Aorta (tissue), 5 donors: Measurements from ENCODE around the gene CHD9. TPM values are rescaled to one million over a fixed set of nuclear protein-coding genes. Genes with fewer than 3 reads are reported as not detected.
"Not testable (repeated sequence)": the region's sequence is repeated elsewhere in the genome, so short reads cannot be mapped to it uniquely, and the experiment has no call there.

Source experiments
- ATAC-seq: fragments of 200-7000 bp; cut with Tn5 transposase; one replicate; pipeline ENCODE4 v1.9.1; 2022; ENCODE audit warnings: moderate library complexity; ENCODE audit not compliant: low FRiP score
- DNase-seq, 2 donors: peaks; one replicate each; pipeline ENCODE4 v3.0.0-alpha.2; 2020
- H3K27ac ChIP-seq, 2 donors: one replicate each; pipeline ENCODE4 v1.5.1; 2013; ENCODE audit warnings: low read length in 2 of 2, mild to moderate bottlenecking in 2 of 2, moderate library complexity in 2 of 2, control low read depth in 1 of 2, inconsistent platforms in 1 of 2, low read depth in 1 of 2
- H3K27me3 ChIP-seq, 2 donors: one replicate each; pipeline ENCODE4 v1.6.1; 2013; ENCODE audit warnings: control low read depth in 1 of 2, low read length in 1 of 2, mild to moderate bottlenecking in 1 of 2, moderate library complexity in 1 of 2; ENCODE audit not compliant: insufficient read depth in 2 of 2, control insufficient read depth in 1 of 2
- H3K36me3 ChIP-seq, 2 donors: one replicate each; pipeline ENCODE4 v1.6.1; 2013; ENCODE audit warnings: control low read depth in 1 of 2, low read length in 1 of 2, mild to moderate bottlenecking in 1 of 2; ENCODE audit not compliant: insufficient read depth in 2 of 2, control insufficient read depth in 1 of 2
- H3K4me1 ChIP-seq, 2 donors: one replicate each; pipeline ENCODE4 v1.6.1; 2013; ENCODE audit warnings: low read length in 2 of 2, control low read depth in 1 of 2, mild to moderate bottlenecking in 1 of 2, moderate library complexity in 1 of 2; ENCODE audit not compliant: insufficient read depth in 2 of 2, control insufficient read depth in 1 of 2
- H3K4me3 ChIP-seq, 2 donors: one replicate each; pipeline ENCODE4 v1.5.1; 2013; ENCODE audit warnings: low read length in 2 of 2, control low read depth in 1 of 2, mild to moderate bottlenecking in 1 of 2
- H3K9me3 ChIP-seq: one replicate; pipeline ENCODE4 v1.6.1; 2013; ENCODE audit warnings: mild to moderate bottlenecking, low read length; ENCODE audit not compliant: control insufficient read depth
- WGBS, 2 donors: extraction: QIAGEN DNeasy Blood & Tissue Kit; methylation state at CpG; one replicate each; pipeline ENCODE4 v1.1.7; 2013; 5-methylcytosine and 5-hydroxymethylcytosine counted together
- intact Hi-C, 2 donors: fragments of 100-400 bp; cut with DNase I; formaldehyde crosslinking; loops; one replicate each; pipeline versions ENCODE4 v1.14.2 to v1.15.0; 2022
- polyA plus RNA-seq, 2 donors: library from polyadenylated mRNA; stranded (reverse); fragments of 200-250 nt; gene quantifications; one replicate each; pipeline ENCODE4 v1.2.3, GENCODE V29; 2013
- total RNA-seq, 2 donors: library from RNA; stranded (reverse); fragmentation: NEBNext Ultra II Directional; extraction: Animal tissue kit (Norgen Biotek cat#: 25700); gene quantifications; one replicate each; pipeline ENCODE4 v1.2.1, GENCODE V29; 2021
- donor health status: healthy with polysubstance abuse.
- donor health status: Bipolar disorder and iron deficiency.
- donor health status: DM: no; HTN: no; CAD: no.
- donor health status: DM: no; HTN: no; CAD: no.
- donor health status: DM: yes; HTN: yes; CAD: no.

CHD9 gene
- total and polyA plus RNA-seq, 4 donors, result 9.6 to 133 (median 52.0) TPM

DNA sequence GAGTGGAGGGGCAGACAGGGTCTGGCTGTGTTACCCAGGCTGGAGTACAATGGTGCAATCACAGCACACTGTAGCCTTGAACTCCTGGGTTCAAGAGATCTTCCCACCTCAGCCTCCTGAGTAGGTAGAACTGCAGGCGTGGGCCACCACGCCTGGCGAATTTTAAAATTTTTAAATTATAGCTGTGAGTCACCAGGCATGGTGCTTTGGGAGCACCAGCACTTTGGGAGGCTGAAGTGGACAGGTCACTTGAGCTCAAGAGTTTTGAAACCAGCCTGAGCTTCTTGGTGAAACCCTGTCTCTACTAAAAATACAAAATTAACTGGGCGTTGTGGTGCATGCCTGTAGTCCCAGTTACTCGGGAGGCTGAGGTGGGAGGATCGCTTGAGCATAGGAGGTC is 114.0 kb downstream of the CHD9 start:
- no peak for ATAC-seq
- H3K27me3 ChIP-seq, result no peaks in the 10 kb centered on the region
- no peaks in the 10 kb centered on the region for H3K9me3 ChIP-seq
- peaks cover 2% of the 10 kb centered on the region in 2 donors for H3K4me1 ChIP-seq
- no peak overlapping the region for H3K27ac ChIP-seq
- DNase-seq, result no peak
- WGBS, 2 donors, result 97 to 98% methylated on average over 6 of the region's 6 CpGs
- H3K36me3 ChIP-seq, result no peaks in the 10 kb centered on the region
- intact Hi-C loops, result no loop called here
- H3K4me3 ChIP-seq, result no peak overlapping the region

DNA sequence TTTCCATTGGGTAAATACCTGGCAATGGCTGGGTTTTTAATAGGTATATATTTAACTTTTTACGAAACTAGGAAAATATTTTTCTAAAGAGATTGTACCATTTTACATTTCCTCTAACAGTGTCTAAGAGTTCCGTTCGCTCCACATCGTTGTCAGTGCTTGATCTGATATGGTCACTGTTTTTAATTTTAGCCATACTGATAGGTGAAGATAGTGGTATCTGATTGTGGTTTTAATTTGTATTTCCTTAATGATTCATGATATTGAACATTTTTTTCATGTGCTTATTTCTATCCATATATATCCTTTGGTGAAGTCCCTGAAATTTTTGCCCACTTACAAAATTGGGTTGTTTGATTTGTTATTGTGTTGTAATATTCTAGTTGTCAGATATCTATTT is 117.7 kb downstream of the CHD9 start:
- 25 to 28% methylated on average over 4 of the region's 4 CpGs for WGBS, 2 donors
- Histone ChIP-seq H3K4me3 (no peak overlapping the region), H3K27ac (no peak overlapping the region), H3K4me1 (no peaks in the 10 kb centered on the region), H3K9me3 (no peaks in the 10 kb centered on the region), H3K27me3 (no peaks in the 10 kb centered on the region), H3K36me3 (no peaks in the 10 kb centered on the region)
- ATAC-seq, result no peak
- no peak for DNase-seq
- intact Hi-C loops, result no loop called here

DNA sequence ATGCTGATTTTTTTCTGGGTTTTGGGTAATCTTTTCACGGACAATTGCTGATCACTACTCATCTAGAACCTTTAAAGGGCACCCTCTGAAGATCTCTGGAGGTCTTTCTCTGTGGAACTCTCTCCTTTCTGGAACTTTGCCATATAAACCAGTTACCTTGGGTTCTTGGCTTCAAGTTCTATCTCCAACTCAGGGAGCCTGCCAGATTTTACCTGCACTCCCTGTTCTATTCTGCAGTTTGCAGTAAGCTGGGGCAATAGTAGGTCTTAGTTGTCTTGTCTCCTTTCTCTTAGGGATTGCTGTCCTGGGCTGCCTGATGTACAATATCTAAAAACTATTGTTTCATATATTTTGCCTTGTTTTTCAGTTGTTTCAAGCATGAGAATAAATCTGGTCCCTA is 120.3 kb downstream of the CHD9 start:
- no peak for DNase-seq
- H3K36me3 ChIP-seq, result peaks cover 0 to 3% of the 10 kb centered on the region in 2 donors
- intact Hi-C loops, result no loop called here
- no peak overlapping the region for H3K27ac ChIP-seq
- H3K4me3 ChIP-seq, result no peak overlapping the region
- H3K4me1 ChIP-seq, result peaks cover 0 to 2% of the 10 kb centered on the region in 2 donors
- ATAC-seq, result no peak
- no peaks in the 10 kb centered on the region for H3K27me3 ChIP-seq
- 88 to 96% methylated on average over 1 of the region's 1 CpG for WGBS, 2 donors
- no peaks in the 10 kb centered on the region for H3K9me3 ChIP-seq

DNA sequence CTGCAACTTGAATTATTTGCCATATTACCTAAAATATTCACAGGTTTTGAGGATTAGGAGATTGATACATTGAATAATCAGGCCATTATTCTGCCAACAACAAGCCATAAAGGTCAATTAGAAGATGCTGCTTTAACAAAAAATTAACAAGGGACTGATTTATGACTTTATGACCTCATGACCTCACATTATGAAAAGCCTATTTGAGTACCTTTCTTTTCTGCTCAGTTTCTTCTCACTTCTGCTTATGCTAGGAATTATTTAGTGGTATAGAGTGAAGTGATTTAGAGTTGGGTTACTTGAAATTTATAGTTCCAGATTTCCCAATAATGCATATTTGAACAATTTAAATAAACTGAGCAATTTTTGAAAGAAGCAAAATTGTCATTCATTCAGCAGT is 121.6 kb downstream of the CHD9 start:
- no peak for ATAC-seq
- Histone ChIP-seq H3K9me3 (no peaks in the 10 kb centered on the region), H3K4me3 (no peak overlapping the region), H3K36me3 (peaks cover 0 to 3% of the 10 kb centered on the region in 2 donors), H3K4me1 (peaks cover 0 to 2% of the 10 kb centered on the region in 2 donors), H3K27me3 (no peaks in the 10 kb centered on the region), H3K27ac (no peak overlapping the region)
- intact Hi-C loops, result no loop called here
- DNase-seq, result no peak

DNA sequence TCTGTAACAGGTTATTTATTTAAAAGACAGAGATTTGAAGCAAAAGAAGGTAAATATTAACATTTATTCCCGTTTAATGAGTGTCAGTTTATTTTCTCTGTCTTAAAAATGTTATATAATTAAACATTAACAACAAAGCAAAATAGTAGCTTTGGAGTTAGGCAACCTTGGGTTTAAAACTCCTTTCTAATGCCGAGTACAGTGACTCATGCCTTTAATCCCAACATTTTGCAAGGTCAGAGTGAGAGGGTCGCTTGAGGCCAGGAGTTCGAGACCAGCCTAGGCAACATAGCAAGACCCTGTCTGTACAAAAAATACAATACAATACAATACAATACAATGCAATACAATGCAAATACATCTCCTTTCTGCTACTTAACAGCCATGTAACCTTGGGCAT is 128.7 kb downstream of the CHD9 start:
- H3K9me3 ChIP-seq, result no peaks in the 10 kb centered on the region
- 84 to 86% methylated on average over 4 of the region's 4 CpGs for WGBS, 2 donors
- H3K27me3 ChIP-seq, result no peaks in the 10 kb centered on the region
- no peak overlapping the region for H3K27ac ChIP-seq
- H3K4me1 ChIP-seq, result peaks cover 0 to 1% of the 10 kb centered on the region in 2 donors
- intact Hi-C loops, result no loop called here
- DNase-seq (no peak), ATAC-seq (no peak)
- no peaks in the 10 kb centered on the region for H3K36me3 ChIP-seq
- H3K4me3 ChIP-seq, result no peak overlapping the region

DNA sequence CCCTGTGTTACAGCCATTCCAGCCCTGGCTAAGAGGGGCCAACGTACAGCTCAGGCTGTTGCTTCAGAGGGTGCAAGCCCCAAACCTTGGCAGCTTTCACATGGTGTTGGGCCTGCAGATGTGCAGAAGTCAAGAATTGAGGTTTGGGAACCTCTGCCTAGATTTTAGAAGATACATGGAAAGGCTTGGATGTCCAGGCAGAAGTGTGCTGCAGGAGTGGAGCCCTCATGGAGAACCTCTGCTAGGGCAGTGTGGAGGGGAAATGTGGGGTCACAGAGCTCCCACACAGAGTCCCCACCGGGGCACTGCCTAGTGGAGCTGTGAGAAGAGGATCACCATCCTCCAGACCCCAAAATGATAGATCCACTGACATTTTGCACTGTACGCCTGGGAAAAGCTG is 130.9 kb downstream of the CHD9 start:
- DNase-seq, ATAC-seq, H3K36me3 ChIP-seq, H3K9me3 ChIP-seq, H3K4me1 ChIP-seq, H3K27ac ChIP-seq, H3K4me3 ChIP-seq, H3K27me3 ChIP-seq, intact Hi-C loops: not testable (repeated sequence)
- 90 to 93% methylated on average over 3 of the region's 3 CpGs for WGBS, 2 donors

DNA sequence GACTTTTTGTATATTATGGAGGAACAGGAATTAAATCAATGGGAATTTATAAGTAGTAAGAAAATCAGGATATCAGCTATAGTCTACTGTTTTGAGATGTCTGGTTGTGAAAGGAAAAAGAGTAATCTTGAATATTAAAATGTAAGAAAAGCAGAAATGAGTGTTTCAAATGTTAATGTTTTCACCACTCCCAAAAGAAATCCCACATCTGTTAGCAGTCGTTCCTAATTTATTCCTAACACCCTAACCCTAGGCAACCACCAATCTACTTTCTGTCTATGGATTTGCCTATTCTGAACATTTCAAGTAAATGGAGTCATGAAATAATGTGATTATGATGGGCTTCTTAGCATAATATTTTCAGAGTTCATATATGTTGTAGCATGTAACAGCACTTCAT is 133.0 kb downstream of the CHD9 start:
- intact Hi-C loops, result no loop called here
- WGBS, 2 donors, result 84 to 91% methylated on average over 1 of the region's 1 CpG
- H3K9me3 ChIP-seq, result no peaks in the 10 kb centered on the region
- H3K4me1 ChIP-seq, result no peaks in the 10 kb centered on the region
- H3K27me3 ChIP-seq, result no peaks in the 10 kb centered on the region
- no peak for DNase-seq
- H3K36me3 ChIP-seq, result no peaks in the 10 kb centered on the region
- H3K4me3 ChIP-seq, result no peak overlapping the region
- H3K27ac ChIP-seq, result no peak overlapping the region
- no peak for ATAC-seq

DNA sequence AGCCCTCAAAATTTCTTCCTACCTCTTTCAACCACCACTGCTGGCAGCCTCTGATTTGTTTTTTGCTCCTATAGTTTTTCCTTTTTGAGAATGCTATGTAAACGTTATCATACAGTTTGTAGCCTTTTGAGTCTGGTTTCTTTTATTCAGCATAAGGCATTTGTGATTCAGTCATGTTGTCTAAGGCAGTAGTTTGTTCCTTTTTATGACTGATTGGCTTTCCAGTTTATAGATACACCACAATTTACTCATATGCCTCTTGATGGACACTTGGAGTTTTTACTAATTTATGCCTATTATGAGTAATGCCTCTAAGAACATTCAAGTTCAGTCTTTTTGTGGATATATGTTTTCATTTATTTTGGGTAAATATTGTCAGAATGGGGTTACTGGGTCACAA is 136.6 kb downstream of the CHD9 start:
- no peaks in the 10 kb centered on the region for H3K27me3 ChIP-seq
- no peaks in the 10 kb centered on the region for H3K9me3 ChIP-seq
- intact Hi-C loops, result no loop called here
- no peak overlapping the region for H3K4me3 ChIP-seq
- ATAC-seq (no peak), DNase-seq (no peak)
- no peak overlapping the region for H3K27ac ChIP-seq
- WGBS, 2 donors, result 52 to 58% methylated on average over 1 of the region's 1 CpG
- H3K4me1 ChIP-seq, result no peaks in the 10 kb centered on the region
- no peaks in the 10 kb centered on the region for H3K36me3 ChIP-seq

DNA sequence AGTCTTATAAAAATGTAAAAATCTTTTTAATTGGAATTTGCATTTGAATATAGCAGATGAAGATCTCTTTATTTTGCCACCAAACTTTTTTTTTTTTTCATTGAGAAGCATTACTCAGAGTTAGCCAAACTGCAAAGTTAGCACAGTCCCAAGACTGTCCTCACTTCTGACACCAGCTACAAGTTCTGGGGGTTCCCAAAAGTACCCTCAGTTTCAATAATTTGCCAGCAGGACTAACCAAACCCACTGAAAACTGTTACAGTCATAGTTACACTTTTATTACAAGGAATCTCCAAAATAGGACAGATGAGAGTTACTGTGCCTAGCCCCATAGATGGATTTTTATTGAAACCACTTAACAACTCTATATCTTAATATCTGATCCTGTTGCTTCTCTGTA is 144.1 kb downstream of the CHD9 start:
- intact Hi-C loops, result no loop called here
- Histone ChIP-seq H3K4me1 (no peaks in the 10 kb centered on the region), H3K27ac (no peak overlapping the region), H3K27me3 (no peaks in the 10 kb centered on the region), H3K36me3 (no peaks in the 10 kb centered on the region), H3K9me3 (no peaks in the 10 kb centered on the region), H3K4me3 (no peak overlapping the region)
- no peak for DNase-seq
- ATAC-seq, result no peak
